Fibroblast of mammary gland (primary cell): ENCODE measurements around the gene FAHD1.
A peak's percentile ranks its signal among the peaks of the same experiment; 100 is the strongest.

ENCODE experiments used
- DNase-seq: peaks from one replicate; pipeline ENCODE4 v3.0.0-alpha.2; 2010; ENCODE audit warnings: low read depth
- H3K4me3 ChIP-seq: 2 replicates; pipeline ENCODE4 v1.5.1; 2011; ENCODE audit warnings: low read depth, mild to moderate bottlenecking, low read length, moderate library complexity; ENCODE audit not compliant: control insufficient read depth
- CTCF ChIP-seq: conservative IDR thresholded peaks from 2 replicates; pipeline ENCODE4 v1.5.1; 2011; ENCODE audit warnings: low read depth, low read length, inconsistent platforms; ENCODE audit not compliant: control insufficient read depth, insufficient read depth

The FAHD1 gene

DNA sequence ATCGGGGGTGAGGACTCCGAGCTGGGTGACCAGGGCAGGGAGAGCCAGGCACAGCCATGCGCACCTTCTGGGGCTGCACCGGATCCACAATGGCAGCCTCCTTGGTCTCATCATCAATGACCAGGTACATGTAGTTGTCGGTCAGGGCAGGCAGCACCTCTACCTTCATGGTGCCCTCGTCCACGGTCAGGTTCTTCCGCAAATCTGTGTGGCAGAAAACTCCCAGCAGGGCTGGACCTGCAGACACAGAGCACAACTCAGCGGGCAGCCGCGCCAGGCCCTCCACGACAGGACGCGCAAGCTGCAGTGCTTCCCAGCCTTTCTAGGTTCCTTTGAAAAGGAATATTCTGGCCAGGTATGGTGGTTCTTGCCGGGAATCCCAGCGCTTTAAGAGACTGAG is 4.2 kb upstream of the FAHD1 start:
- H3K4me3 ChIP-seq, result no peak overlapping the region
- no peak for DNase-seq
- no peak for TF ChIP-seq CTCF

- no peak overlapping the region for H3K4me3 ChIP-seq
- DNase-seq, result peak; percentile 35
- TF ChIP-seq CTCF, result no peak
These were observed 3.2 kb upstream of the FAHD1 start for GRCh38 chr16:1823821-1824220.

DNA sequence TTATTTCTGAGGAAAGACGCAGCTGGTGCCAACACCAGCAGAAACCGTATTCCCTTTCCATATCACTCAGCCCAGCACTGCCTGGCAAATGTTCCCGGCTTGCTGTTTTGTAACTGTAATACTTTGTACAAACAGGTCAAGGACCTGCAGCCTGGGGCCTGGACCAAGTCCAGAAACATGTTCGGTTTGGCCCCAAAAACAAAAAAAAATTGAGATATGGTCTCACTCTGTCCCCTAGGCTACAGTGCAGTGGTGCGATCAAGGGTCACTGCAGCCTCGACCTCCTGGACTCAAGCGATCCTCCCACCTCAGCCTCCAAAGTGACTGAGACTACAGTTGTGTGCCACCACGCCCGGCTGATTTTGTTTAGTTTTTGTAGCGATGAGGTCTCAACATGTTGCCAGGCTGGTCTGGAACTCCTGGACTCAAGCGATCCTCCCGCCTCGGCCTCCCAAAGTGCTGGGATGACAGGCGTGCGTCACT is 1.6 kb upstream of the FAHD1 start:
- DNase-seq, result no peak
- H3K4me3 ChIP-seq, result peak overlapping the region; percentile 43
- no peak for TF ChIP-seq CTCF

- DNase-seq, result peak; percentile 43
- no peak for TF ChIP-seq CTCF
These were observed 929 bp upstream of the FAHD1 start for GRCh38 chr16:1825864-1826690.

DNA sequence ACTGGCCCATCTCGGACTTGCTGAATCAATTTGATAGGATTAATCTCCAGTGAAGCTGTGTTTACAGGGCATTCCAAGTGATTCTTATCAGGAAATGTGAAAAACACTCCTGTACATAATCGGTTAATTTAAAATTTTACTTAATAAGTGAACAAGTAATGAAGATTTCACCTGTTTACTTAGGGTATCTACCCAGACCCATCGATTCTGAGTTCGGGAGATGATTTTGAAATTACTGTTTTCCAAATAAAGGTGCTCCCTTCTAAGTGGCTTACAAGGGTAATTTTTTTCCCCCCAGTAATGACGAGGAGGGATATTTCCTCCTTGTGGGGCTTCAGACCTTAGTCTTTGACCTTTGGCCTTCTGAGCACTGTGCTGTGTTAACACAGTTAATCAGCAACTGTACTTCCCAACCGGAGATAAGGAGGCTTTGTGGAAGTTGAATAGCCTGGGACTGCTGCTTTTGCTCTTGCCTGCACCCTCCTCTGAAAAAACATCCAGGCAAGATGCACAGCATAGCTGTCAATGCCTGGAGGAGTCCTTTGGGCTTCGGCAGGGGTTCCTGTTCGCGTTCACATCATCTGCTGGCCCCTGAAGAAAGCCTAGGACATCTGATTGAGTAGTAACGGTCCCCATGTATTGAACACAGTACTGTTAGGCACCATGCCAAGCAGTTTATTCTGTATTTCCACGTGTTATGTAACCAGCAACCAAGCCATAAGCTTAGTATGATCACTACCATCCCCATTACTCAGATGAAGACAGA is 1.8 kb downstream of the FAHD1 start:
- peak overlapping the region; percentile 96 for H3K4me3 ChIP-seq
- no peak for TF ChIP-seq CTCF
- no peak for DNase-seq

More at GRCh38 chr16:1825864-1826690, 929 bp upstream of the FAHD1 start:
- H3K4me3 ChIP-seq, result peak overlapping the region; percentile 43

GRCh38 chr16:1830213-1830612 is 3.2 kb downstream of the FAHD1 start:
- no peak for TF ChIP-seq CTCF
- no peak overlapping the region for H3K4me3 ChIP-seq
- DNase-seq, result no peak
